Left ventricle myocardium inferior (tissue), 1 donor: ENCODE measurements around the gene FAF1. TPM values are rescaled to one million over a fixed set of nuclear protein-coding genes. Genes with fewer than 3 reads are reported as not detected.
"Not testable (repeated sequence)": the region's sequence is repeated elsewhere in the genome, so short reads cannot be mapped to it uniquely, and the experiment has no call there.

Source experiments
- DNase-seq: peaks from one replicate; pipeline ENCODE4 v3.0.0-alpha.2; 2020
- H3K27ac ChIP-seq: fragments of 200-600 bp; replicated peaks from 2 replicates; pipeline ENCODE4 v1.8.0; 2021
- H3K27me3 ChIP-seq: fragments of 200-600 bp; 2 replicates; pipeline ENCODE4 v1.8.0; 2021; ENCODE audit warnings: low read depth
- H3K36me3 ChIP-seq: fragments of 200-600 bp; 2 replicates; pipeline ENCODE4 v1.8.0; 2021
- H3K4me1 ChIP-seq: fragments of 200-600 bp; 2 replicates; pipeline ENCODE4 v1.8.0; 2021
- H3K4me3 ChIP-seq: fragments of 200-600 bp; 2 replicates; pipeline ENCODE4 v1.8.0; 2021; ENCODE audit warnings: mild to moderate bottlenecking, moderate library complexity
- H3K9me3 ChIP-seq: fragments of 200-600 bp; replicated peaks from 2 replicates; pipeline ENCODE4 v1.8.0; 2021
- CTCF ChIP-seq: fragments of 200-600 bp; IDR thresholded peaks from 2 replicates; pipeline ENCODE4 v1.8.0; 2021; ENCODE audit warnings: antibody characterized with exemption, mild to moderate bottlenecking, borderline replicate concordance
- intact Hi-C: fragments of 100-400 bp; cut with micrococcal nuclease; formaldehyde crosslinking; loops from one replicate; pipeline ENCODE4 v1.11.0; 2022
- total RNA-seq: library from RNA; stranded (reverse); fragmentation: NEBNext Ultra II Directional; extraction: Animal tissue kit (Norgen Biotek cat#: 25700); gene quantifications from one replicate; pipeline ENCODE4 v1.2.1, GENCODE V29; 2021
- donor health status: DM: no; HTN: yes; CAD: no; lungs with severe emphysema.

FAF1 gene
- total RNA-seq, 1 donor from 2014 or later = 80.0 TPM

DNA sequence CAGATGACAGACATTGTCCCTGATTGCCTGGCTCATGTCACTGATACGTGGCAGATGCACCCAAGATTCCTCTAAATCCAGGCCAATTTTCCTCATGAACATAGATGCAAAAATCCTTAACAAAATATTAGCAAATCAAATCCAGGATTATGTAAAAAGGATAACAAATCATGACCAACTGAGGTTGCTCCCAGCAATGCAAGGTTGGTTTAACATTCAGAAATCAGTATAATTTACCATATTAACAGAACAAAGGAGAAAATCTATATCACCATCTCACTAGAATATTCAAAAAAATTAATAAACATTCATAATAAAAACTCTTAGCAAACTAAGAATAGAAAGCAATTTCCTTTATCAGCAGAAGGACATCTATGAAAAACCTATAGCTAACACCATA is 39.7 kb downstream of the FAF1 start:
- intact Hi-C loops = no loop called here

DNA sequence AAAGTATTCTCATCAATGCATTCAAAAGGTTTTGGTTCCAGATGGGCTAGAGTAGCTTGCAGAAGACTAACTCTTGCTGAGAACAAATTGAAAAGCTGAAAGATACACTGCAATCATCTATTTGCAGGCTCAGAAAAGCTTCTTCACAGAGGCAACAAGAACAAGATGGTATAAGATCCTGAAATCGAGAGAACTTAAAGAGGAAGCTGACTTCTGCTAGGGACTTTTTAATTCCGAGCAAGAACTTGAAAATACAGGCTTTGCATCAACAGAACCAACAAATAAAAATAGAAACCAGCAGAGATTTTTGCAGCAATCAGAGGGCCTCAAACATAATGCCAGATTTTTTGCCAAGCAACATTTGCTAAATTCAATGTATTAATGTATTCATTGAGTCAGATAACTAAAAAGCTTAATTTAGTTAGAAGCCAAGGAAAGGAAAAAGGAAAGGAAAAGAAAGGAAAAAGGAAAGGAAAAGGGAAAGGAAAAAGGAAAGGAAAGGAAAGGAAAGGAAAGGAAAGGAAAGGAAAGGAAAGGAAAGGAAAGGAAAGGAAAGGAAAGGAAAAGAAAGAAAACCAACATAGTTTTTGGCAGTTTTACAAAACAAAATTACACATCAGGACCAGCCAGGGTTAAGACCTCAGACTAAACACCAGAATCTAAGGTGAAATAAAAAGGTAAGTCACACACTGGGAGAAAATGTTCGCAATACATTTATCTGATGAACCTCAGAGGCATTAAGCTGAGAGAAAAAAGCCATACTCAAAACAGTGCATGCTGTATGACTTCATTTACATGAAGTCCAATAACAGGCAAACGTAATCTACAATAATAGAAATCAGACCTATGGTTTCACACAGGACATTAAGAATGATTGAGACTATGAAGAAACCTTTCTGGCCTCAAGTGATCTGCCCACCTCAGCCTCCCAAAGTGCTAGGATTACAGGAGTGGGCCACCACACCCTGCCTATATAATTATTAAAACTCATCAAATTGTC is 42.6 kb downstream of the FAF1 start:
- H3K4me3 ChIP-seq = no peak overlapping the region
- peaks cover 41% of the 10 kb centered on the region for H3K4me1 ChIP-seq
- no peaks in the 10 kb centered on the region for H3K27me3 ChIP-seq
- no peaks in the 10 kb centered on the region for H3K36me3 ChIP-seq
- no peak for TF ChIP-seq CTCF
- intact Hi-C loops = no loop called here
- H3K27ac ChIP-seq = no peak overlapping the region
- no peak for DNase-seq
- no peaks in the 10 kb centered on the region for H3K9me3 ChIP-seq

More for the DNA sequence above, 39.7 kb downstream of the FAF1 start:
- Histone ChIP-seq H3K36me3 (no peaks in the 10 kb centered on the region), H3K27ac (no peak overlapping the region), H3K4me1 (peaks cover 28% of the 10 kb centered on the region), H3K4me3 (no peak overlapping the region), H3K9me3 (peaks cover 21% of the 10 kb centered on the region), H3K27me3 (no peaks in the 10 kb centered on the region)
- no peak for DNase-seq
- TF ChIP-seq CTCF = no peak

- peaks cover 38% of the 10 kb centered on the region for H3K4me1 ChIP-seq
- no peaks in the 10 kb centered on the region for H3K36me3 ChIP-seq
- H3K27ac ChIP-seq = no peak overlapping the region
- TF ChIP-seq CTCF = no peak
- H3K9me3 ChIP-seq = no peaks in the 10 kb centered on the region
- no peaks in the 10 kb centered on the region for H3K27me3 ChIP-seq
- intact Hi-C loops = no loop called here
- H3K4me3 ChIP-seq = no peak overlapping the region
- DNase-seq = no peak
These were observed 44.4 kb downstream of the FAF1 start for GRCh38 chr1:50915621-50916020.

- TF ChIP-seq CTCF = no peak
- intact Hi-C loops = no loop called here
- no peak overlapping the region for H3K4me3 ChIP-seq
- no peak overlapping the region for H3K27ac ChIP-seq
- no peaks in the 10 kb centered on the region for H3K9me3 ChIP-seq
- peaks cover 38% of the 10 kb centered on the region for H3K4me1 ChIP-seq
- no peaks in the 10 kb centered on the region for H3K27me3 ChIP-seq
- peaks cover 3% of the 10 kb centered on the region for H3K36me3 ChIP-seq
- no peak for DNase-seq
These were observed 46.1 kb downstream of the FAF1 start for GRCh38 chr1:50913954-50914353.

- H3K9me3 ChIP-seq, intact Hi-C loops, H3K27ac ChIP-seq, H3K4me3 ChIP-seq, H3K36me3 ChIP-seq, H3K27me3 ChIP-seq, DNase-seq: not testable (repeated sequence)
- peaks cover 15% of the 10 kb centered on the region for H3K4me1 ChIP-seq
These were observed 49.7 kb downstream of the FAF1 start for GRCh38 chr1:50910356-50910755.

DNA sequence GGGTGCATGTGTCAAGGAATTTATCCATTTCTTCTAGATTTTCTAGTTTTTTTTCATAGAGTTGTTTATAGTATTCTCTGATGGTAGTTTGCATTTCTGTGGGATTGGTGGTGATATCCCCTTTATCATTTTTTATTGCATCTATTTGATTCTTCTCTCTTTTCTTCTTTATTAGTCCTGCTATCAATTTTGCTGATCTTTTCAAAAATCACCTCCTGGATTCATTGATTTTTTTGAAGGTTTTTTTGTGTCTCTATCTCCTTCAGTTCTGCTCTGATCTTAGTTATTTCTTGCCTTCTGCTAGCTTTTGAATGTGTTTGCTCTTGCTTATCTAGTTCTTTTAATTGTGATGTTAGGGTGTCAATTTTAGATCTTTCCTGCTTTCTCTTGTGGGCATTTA is 52.5 kb downstream of the FAF1 start:
- H3K36me3 ChIP-seq, H3K4me1 ChIP-seq, intact Hi-C loops, DNase-seq, H3K9me3 ChIP-seq, H3K27ac ChIP-seq, H3K4me3 ChIP-seq, H3K27me3 ChIP-seq: not testable (repeated sequence)

DNA sequence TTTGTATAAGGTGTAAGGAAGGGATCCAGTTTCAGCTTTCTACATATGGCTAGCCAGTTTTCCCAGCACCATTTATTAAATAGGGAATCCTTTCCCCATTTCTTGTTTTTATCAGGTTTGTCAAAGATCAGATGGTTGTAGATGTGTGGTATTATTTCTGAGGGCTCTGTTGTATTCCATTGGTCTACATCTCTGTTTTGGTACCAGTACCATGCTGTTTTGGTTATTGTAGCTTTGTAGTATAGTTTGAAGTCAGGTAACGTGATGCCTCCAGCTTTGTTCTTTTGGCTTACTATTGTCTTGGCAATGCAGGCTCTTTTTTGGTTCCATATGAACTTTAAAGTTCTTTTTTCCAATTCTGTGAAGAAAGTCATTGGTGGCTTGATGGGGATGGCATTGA is 54.0 kb downstream of the FAF1 start:
- H3K27me3 ChIP-seq, H3K4me1 ChIP-seq, H3K36me3 ChIP-seq, H3K27ac ChIP-seq, H3K4me3 ChIP-seq, DNase-seq, intact Hi-C loops, H3K9me3 ChIP-seq: not testable (repeated sequence)
